Epidermal melanocyte (primary cell): Measurements from ENCODE around the gene GJB5.
A peak's percentile ranks its signal among the peaks of the same experiment; 100 is the strongest.
"Not testable (repeated sequence)": the region's sequence is repeated elsewhere in the genome, so short reads cannot be mapped to it uniquely, and the experiment has no call there.

Experiments
- DNase-seq: peaks from one replicate; pipeline ENCODE4 v3.0.0; 2011; ENCODE audit warnings: low spot score; ENCODE audit not compliant: insufficient read length

The GJB5 gene

GRCh38 chr1:34754964-34755637 lies at the start of gene GJB5:
Gene GJB5, plus strand, starts transcription at chr1:34755047. Its CDS starts 2,284 bp downstream, at chr1:34757331.
- no peak for DNase-seq

DNA sequence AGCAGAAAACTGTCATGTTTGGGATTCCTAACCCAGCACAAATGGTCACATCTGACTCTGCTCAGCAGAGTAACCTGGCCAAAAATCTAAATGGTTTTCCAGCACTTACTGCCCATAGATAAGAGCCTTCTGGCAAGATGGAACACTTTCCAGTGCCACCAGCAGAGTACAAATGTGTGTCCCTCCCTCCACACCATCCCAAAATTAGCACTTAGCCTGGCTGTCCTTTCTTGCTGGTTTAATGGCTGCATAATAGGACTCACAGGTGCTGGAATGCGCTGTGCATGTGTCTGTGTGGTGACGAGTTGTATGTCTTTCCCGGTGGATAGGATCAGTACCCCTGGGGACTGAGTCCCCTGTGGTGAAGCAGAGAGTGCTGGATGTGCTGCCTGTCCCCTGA lies 49.8 kb upstream of the GJB5 start:
- DNase-seq: no peak

- DNase-seq: no peak
These were observed 46.7 kb upstream of the GJB5 start for GRCh38 chr1:34708106-34708505.

GRCh38 chr1:34709547-34709946 lies 45.3 kb upstream of the GJB5 start:
- no peak for DNase-seq

- no peak for DNase-seq
These were observed 44.0 kb upstream of the GJB5 start for GRCh38 chr1:34710812-34711211.

DNA sequence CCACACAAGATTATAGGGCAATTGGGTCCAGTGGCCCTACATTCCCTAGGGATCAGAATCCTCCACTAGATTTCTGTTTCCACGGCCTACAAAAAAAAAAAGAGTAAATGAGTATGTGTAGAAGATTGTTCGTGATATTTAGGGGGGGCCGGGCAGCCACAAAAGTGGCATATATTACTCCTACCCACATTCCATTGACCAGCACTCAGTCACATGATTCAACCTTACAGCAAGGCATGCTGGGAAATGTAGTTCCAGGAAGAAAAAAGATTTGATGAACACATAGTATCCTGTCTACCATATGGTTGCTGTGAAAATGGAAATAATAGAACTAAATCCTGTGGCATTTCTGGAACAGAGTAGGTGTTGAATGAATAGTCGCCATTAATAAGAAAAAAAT lies 43.4 kb upstream of the GJB5 start:
- DNase-seq: no peak

DNA sequence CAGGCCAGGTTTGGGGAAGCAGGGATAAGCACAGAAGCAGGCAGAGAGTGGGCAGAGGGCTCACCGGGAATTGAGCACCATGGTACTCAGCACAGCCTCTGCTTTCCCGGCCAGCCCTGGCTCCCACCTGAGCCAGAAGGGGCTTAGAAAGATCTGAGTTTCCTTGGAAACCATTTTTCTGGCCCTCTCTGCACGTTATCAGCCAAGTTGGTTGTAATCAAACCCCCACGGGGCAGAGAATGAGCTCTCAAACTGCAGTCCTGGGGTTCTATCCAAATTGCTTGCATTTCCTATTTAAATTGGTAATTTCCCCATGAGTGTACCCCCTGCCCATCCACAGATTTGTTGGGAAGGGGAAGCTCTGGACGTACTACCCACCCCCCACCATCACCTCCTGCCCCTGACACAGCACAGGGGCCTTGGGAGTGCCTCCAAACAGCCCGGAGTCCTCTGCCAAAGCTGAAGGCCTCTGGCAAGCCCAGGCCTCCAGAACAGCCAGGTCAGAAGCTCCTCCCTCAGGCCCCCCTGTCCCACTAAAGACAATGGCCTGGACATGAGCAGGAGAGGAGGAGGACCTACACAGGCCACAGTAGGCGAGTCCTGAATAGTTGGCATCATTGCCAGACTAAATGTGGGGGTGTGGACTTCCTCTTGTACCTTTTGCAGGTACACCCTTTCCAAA lies 42.7 kb upstream of the GJB5 start:
- no peak for DNase-seq

DNA sequence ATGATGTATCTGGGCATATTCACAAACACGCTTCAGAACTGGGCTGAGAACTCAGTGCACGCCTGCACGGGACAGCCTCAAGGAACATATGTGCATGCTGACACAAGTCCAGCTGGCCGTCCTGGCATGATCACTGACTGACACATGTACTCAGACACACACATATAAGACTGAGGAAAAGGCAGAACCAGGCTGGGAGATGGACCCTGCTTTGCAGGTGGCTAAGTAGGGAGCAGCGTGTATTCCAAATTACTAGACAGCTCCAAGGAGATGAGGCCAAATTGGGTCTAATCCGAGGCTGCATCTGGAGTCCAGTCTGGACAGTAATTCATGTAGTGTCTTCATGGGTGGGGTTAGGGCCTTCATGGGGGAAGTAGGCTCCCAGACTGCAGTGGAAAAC lies 41.4 kb upstream of the GJB5 start:
- DNase-seq: no peak

DNA sequence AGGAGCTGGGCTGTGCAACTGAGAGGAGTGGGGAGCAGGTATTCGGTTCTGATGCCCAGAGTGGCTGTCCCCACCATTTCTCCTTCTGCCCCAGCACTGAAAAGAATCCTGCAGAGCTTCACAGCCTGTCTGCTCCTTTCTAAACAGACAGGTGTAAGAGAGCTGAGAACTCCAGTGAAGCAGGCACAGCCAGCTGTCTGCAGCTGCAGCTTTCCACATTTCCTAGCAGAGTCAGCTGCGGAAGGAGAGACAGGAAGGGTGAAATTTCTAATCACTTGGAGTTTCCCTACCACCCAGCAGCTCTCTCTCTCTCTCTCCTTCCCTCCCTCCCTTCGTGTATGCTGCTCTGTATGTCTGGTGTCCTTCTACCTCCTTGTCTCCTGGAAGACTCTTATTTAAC lies 40.5 kb upstream of the GJB5 start:
- DNase-seq: no peak

- no peak for DNase-seq
These were observed 39.7 kb upstream of the GJB5 start for GRCh38 chr1:34715139-34715538.

GRCh38 chr1:34721241-34721640 lies 33.6 kb upstream of the GJB5 start:
- no peak for DNase-seq

- DNase-seq: no peak
These were observed 33.0 kb upstream of the GJB5 start for GRCh38 chr1:34721646-34722355.

- no peak for DNase-seq
These were observed 28.0 kb upstream of the GJB5 start for GRCh38 chr1:34726861-34727260.

GRCh38 chr1:34730485-34730884 lies 24.4 kb upstream of the GJB5 start:
- DNase-seq: no peak

GRCh38 chr1:34732831-34733230 lies 22.0 kb upstream of the GJB5 start:
- not testable (repeated sequence) for DNase-seq

DNA sequence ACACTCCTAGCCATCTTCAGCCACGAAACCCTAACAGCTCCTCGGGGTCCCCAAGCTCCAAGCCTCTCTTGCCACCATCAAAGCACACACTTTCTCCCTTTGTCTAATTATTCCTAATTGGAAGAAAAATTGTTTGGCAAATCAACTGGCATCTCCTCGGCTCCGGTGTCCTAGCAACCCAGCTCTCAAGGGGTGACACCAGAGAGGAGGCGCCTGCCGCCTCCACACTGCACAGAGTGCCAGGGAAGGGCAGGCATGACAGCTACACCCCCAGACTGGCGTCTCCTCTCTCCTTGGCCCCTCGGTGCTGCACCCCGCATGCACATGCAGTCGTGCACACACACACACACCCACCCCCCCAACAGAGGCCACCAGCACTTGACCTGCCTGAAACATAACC lies 18.2 kb upstream of the GJB5 start:
- no peak for DNase-seq

DNA sequence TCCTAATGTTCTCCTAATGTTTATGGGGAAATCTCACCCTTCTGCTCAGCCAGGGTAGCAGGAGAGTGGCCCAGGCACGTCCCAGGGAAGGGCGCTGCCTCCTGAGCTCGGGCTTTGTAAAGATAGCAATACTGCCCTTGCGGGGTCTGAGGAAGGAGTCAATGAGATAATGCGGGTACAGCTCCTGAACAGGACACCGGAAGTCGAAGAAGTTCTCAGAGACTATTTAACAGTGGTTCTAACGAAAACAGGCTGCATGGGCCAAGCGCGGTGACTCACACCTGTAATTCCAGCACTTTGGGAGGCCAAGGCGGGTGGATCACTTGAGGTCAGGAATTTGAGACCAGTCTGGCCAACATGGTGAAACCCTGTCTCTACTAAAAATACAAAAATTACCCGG lies 17.6 kb upstream of the GJB5 start:
- not testable (repeated sequence) for DNase-seq

- DNase-seq: no peak
These were observed 15.2 kb upstream of the GJB5 start for GRCh38 chr1:34739613-34740012.

- no peak for DNase-seq
These were observed 14.5 kb upstream of the GJB5 start for GRCh38 chr1:34740161-34740868.

GRCh38 chr1:34742667-34743270 lies 12.1 kb upstream of the GJB5 start:
- DNase-seq: peak; percentile 76

DNA sequence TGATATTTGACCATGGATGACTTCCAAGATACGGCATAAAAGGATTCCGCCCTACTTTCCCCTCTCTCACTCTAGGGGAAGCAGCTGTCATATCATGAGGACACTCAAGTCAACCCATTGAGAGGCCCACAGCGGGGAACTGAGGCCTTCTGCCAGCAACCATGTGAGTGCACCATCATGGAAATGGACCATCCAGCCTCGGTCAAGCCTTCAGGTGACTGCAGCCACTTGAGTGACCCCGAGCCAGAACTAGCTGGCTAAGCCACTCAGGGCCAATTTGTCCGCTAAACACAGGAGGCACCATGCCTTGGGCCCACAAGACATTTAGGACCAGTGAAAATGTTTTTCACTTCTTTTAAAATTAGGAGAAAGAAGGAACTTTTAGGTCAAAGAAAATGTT lies 11.1 kb upstream of the GJB5 start:
- no peak for DNase-seq

- DNase-seq: no peak
These were observed 10.0 kb upstream of the GJB5 start for GRCh38 chr1:34744851-34745250.
